RWPE2 (cell line): ENCODE results near the gene CLEC7A.

Experiments
- ATAC-seq: fragments of 200-7000 bp; cut with Tn5 transposase; 3 replicates; pipeline ENCODE4 v1.9.1; 2021; ENCODE audit warnings: low read depth
- DNase-seq: peaks from one replicate; pipeline ENCODE4 v3.0.0-alpha.2; 2020; ENCODE audit warnings: low spot score
- H3K27ac ChIP-seq: fragments of 450-650 bp; 2 replicates; pipeline ENCODE4 v1.5.1; 2017; ENCODE audit warnings: mild to moderate bottlenecking; ENCODE audit not compliant: poor library complexity, severe bottlenecking
- H3K27me3 ChIP-seq: fragments of 250-450 bp; sonication (Bioruptor Pico); 2 replicates; pipeline ENCODE4 v1.5.1; 2021; ENCODE audit warnings: mild to moderate bottlenecking, moderate library complexity; ENCODE audit not compliant: insufficient read depth, poor library complexity, severe bottlenecking
- H3K36me3 ChIP-seq: fragments of 250-450 bp; sonication (Bioruptor Pico); 2 replicates; pipeline ENCODE4 v1.5.1; 2020; ENCODE audit warnings: low read depth, mild to moderate bottlenecking, moderate library complexity
- H3K4me1 ChIP-seq: fragments of 250-450 bp; sonication (Bioruptor Pico); 2 replicates; pipeline ENCODE4 v1.5.1; 2021; ENCODE audit warnings: mild to moderate bottlenecking, moderate library complexity; ENCODE audit not compliant: insufficient read depth, poor library complexity, severe bottlenecking
- H3K4me3 ChIP-seq: fragments of 250-450 bp; sonication (Bioruptor Pico); 2 replicates; pipeline ENCODE4 v1.5.1; 2021; ENCODE audit warnings: mild to moderate bottlenecking, moderate library complexity; ENCODE audit not compliant: severe bottlenecking
- H3K9me3 ChIP-seq: fragments of 250-450 bp; sonication (Bioruptor Pico); 2 replicates; pipeline ENCODE4 v1.5.1; 2021; ENCODE audit warnings: mild to moderate bottlenecking, moderate library complexity; ENCODE audit not compliant: severe bottlenecking
- CTCF ChIP-seq: fragments of 450-650 bp; IDR thresholded peaks from one replicate; pipeline ENCODE4 v1.5.1; 2017; ENCODE audit warnings: mild to moderate bottlenecking, moderate library complexity; ENCODE audit not compliant: poor library complexity, severe bottlenecking

The CLEC7A gene

DNA sequence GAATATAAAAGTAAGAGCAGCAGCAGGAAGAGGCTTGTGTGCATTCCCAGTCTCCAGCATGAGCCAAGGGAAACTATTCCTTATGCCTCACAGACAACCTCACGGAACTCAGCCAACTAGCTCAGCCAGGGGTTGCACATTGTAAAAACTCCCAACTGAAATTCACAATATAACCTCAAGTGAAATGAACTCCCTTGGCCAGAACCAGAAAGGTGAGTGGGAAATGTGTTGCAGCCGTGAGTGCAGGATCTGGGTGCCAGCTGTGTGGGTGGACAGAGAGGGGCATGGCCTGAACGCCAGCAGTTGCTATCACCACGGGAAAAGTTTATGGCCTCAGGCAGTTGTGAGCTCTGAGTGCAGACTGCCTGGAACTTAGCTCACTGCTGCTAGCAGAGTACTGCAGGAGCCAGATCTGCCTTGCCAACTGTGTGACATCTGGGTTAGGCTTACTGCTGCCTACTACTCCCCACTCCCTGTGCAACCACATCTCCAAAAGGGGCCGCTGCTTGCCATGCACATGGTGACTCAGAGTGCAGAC lies 28.9 kb downstream of the CLEC7A start:
- H3K9me3 ChIP-seq = no peaks in the 10 kb centered on the region
- no peaks in the 10 kb centered on the region for H3K36me3 ChIP-seq
- H3K4me1 ChIP-seq = no peaks in the 10 kb centered on the region
- no peak overlapping the region for H3K27ac ChIP-seq
- no peak for DNase-seq
- peak; percentile 21; the same call in 1 of the 3 replicates for ATAC-seq
- H3K4me3 ChIP-seq = no peak overlapping the region
- TF ChIP-seq CTCF = no peak
- no peaks in the 10 kb centered on the region for H3K27me3 ChIP-seq

GRCh38 chr12:10098791-10099190 lies 31.2 kb downstream of the CLEC7A start, which contains the start of gene CLEC1A:
TSS of gene CLEC1A (minus strand) at chr12:10098985. CDS start at chr12:10098922, 63 bp downstream.
- no peaks in the 10 kb centered on the region for H3K36me3 ChIP-seq
- H3K9me3 ChIP-seq = no peaks in the 10 kb centered on the region
- DNase-seq = no peak
- no peak within 1 kb of the TSS for H3K27ac ChIP-seq
- no peak for TF ChIP-seq CTCF
- H3K27me3 ChIP-seq = no peaks in the 10 kb centered on the region
- no peak for ATAC-seq
- no peaks in the 10 kb centered on the region for H3K4me1 ChIP-seq
- H3K4me3 ChIP-seq = no peak within 1 kb of the TSS

DNA sequence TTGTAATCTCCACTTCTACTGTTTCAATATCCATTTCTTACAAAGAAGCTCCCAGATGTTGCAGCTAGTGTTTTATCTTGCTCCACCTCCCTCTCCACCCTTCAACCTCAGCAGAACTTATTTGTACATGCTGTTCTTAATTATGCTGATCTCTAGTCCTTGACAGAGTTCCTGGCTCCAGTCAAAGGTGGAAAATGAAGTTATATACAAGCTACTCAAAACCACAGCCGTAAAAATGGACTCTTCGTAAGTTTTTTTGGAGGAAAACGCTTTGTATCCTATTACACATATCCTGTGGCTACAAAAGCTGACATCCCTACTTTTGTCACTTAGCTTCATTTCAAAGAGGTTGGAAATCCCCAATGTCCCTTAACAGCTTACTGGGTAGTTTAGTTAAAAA lies 32.5 kb downstream of the CLEC7A start:
- Histone ChIP-seq H3K36me3 (no peaks in the 10 kb centered on the region), H3K27me3 (no peaks in the 10 kb centered on the region), H3K27ac (no peak overlapping the region), H3K4me1 (no peaks in the 10 kb centered on the region), H3K4me3 (no peak overlapping the region), H3K9me3 (no peaks in the 10 kb centered on the region)
- no peak for TF ChIP-seq CTCF
- DNase-seq = no peak
- ATAC-seq = no peak

- no peak for TF ChIP-seq CTCF
These were observed 34.0 kb downstream of the CLEC7A start for GRCh38 chr12:10095971-10096370.

GRCh38 chr12:10094646-10095395 lies 35.2 kb downstream of the CLEC7A start:
- TF ChIP-seq CTCF = no peak
- Histone ChIP-seq H3K4me1 (no peaks in the 10 kb centered on the region), H3K27me3 (no peaks in the 10 kb centered on the region), H3K36me3 (no peaks in the 10 kb centered on the region), H3K27ac (no peak overlapping the region), H3K9me3 (no peaks in the 10 kb centered on the region), H3K4me3 (no peak overlapping the region)
- ATAC-seq (no peak), DNase-seq (no peak)

More at GRCh38 chr12:10095971-10096370, 34.0 kb downstream of the CLEC7A start:
- Histone ChIP-seq H3K4me1 (no peaks in the 10 kb centered on the region), H3K27me3 (no peaks in the 10 kb centered on the region), H3K4me3 (no peak overlapping the region), H3K9me3 (no peaks in the 10 kb centered on the region), H3K27ac (no peak overlapping the region), H3K36me3 (no peaks in the 10 kb centered on the region)
- ATAC-seq = no peak
- no peak for DNase-seq
